ENCODE measurements around the gene PRMT9.

The PRMT9 gene

GRCh38 chr4:147724468-147725201 is 40.7 kb upstream of the PRMT9 start:
- TF ChIP-seq, protein P1, sequence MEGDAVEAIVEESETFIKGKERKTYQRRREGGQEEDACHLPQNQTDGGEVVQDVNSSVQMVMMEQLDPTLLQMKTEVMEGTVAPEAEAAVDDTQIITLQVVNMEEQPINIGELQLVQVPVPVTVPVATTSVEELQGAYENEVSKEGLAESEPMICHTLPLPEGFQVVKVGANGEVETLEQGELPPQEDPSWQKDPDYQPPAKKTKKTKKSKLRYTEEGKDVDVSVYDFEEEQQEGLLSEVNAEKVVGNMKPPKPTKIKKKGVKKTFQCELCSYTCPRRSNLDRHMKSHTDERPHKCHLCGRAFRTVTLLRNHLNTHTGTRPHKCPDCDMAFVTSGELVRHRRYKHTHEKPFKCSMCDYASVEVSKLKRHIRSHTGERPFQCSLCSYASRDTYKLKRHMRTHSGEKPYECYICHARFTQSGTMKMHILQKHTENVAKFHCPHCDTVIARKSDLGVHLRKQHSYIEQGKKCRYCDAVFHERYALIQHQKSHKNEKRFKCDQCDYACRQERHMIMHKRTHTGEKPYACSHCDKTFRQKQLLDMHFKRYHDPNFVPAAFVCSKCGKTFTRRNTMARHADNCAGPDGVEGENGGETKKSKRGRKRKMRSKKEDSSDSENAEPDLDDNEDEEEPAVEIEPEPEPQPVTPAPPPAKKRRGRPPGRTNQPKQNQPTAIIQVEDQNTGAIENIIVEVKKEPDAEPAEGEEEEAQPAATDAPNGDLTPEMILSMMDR (IDR thresholded peaks at IDR 0.05; ENCODE audit: low read length, missing control alignments) = no peak
- DNase-seq (ENCODE audit: low read depth) = no peak
- H3K4me3 ChIP-seq (replicated peaks; ENCODE audit: low read depth, low read length) = no peak overlapping the region

DNA sequence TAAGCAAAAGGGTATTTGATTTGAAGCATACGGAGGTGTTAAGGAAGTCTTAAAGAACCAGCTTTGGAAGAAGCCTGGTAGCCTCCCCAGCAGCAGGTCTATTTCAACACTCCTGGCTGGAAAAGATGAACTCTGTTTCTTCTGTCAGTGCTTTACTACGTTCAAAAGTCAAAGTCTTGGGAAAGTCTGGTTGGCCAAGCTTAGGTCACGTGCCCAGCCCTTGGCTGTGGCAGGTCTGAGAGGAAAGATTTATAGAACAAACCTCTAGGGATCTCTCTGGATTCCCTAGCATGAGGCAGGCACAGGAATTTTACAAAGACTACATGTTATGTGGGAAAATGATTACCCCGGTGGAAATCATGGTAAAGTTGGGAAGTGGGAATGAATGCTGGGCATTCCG is 39.4 kb upstream of the PRMT9 start:
- DNase-seq (ENCODE audit: low read depth) = peak; percentile 55
- TF ChIP-seq, protein P1 (IDR thresholded peaks at IDR 0.05; ENCODE audit: low read length, missing control alignments) = no peak

GRCh38 chr4:147717878-147718277 is 33.9 kb upstream of the PRMT9 start:
- H3K4me3 ChIP-seq (replicated peaks; ENCODE audit: low read depth, low read length) = no peak overlapping the region
- TF ChIP-seq, protein P1 (IDR thresholded peaks at IDR 0.05; ENCODE audit: low read length, missing control alignments) = no peak
- DNase-seq (ENCODE audit: low read depth) = no peak

More for the DNA sequence above, 39.4 kb upstream of the PRMT9 start:
- H3K4me3 ChIP-seq (replicated peaks; ENCODE audit: low read depth, low read length) = no peak overlapping the region

GRCh38 chr4:147714575-147715401 is 30.8 kb upstream of the PRMT9 start:
- no peak overlapping the region for H3K4me3 ChIP-seq (replicated peaks; ENCODE audit: low read depth, low read length)
- peak; percentile 84 for DNase-seq (ENCODE audit: low read depth)
- TF ChIP-seq, protein P1 (IDR thresholded peaks at IDR 0.05; ENCODE audit: low read length, missing control alignments) = no peak

DNA sequence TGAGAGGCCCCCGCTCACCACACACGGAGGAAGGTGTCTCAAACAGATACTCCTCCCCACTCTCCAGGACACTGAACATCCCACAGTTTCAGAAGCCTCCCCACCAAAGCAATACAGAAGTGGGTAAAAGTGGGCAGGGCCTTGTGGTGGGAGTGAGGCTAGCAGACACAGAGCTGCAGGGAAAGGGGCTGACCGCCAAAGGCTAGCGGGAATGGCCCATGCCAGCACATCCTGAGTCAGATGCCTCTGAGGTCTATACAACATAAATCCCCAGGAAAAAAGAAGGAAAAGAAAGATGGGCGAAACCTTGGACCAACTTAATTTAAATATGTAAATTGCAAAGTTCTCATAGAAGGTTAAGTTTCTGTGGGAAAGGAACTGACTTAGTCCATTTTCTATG is 26.0 kb upstream of the PRMT9 start:
- DNase-seq (ENCODE audit: low read depth) = no peak
- TF ChIP-seq, protein P1 (IDR thresholded peaks at IDR 0.05; ENCODE audit: low read length, missing control alignments) = no peak
- no peak overlapping the region for H3K4me3 ChIP-seq (replicated peaks; ENCODE audit: low read depth, low read length)

GRCh38 chr4:147707892-147708672 is 24.1 kb upstream of the PRMT9 start:
- peak; percentile 66 for DNase-seq (ENCODE audit: low read depth)
- no peak overlapping the region for H3K4me3 ChIP-seq (replicated peaks; ENCODE audit: low read depth, low read length)
- TF ChIP-seq, protein P1 (IDR thresholded peaks at IDR 0.05; ENCODE audit: low read length, missing control alignments) = peak; percentile 90

Measured in fibroblast of pulmonary artery (primary cell).